ENCODE measurements around the gene FBXO17. TPM values are rescaled to one million over a fixed set of nuclear protein-coding genes. Genes with fewer than 3 reads are reported as not detected.

The FBXO17 gene
- total RNA-seq, 4 donors from 2014 or later = 31.9 to 59.6 (median 54.0) TPM

DNA sequence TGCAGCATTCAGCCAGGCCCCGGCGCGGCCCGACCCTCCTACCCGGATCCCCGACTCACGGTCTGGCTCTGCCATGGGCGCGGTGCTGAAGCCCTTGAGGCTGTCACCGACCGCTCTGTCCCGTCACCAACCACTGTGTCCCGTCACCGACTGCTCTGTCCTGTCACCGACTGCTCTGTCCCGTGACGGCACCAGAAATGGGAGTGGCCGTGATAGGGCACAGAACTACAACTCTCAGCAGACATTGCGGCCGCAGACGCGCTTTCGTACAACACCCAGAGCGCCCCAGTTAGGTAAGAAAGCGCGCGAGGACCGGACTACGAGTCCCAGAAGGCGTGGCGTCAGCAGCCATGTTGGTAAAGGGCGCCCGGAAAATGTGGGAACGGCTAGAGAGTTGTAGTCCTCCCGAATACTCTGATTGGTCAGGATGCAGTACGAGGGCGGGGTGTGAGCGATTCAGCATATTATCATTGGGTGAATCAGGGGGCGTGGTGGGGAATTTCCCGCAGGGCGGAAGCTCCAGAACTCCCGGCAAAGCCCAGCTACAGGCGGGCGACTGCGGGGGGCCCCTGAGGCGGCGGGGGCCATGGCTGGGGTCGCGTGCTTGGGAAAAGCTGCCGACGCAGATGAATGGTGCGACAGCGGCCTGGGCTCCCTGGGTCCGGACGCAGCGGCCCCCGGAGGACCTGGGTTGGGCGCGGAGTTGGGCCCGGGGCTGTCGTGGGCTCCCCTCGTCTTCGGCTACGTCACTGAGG is 75.9 kb downstream of the FBXO17 start, which contains the start of the genes NFKBIB and SIRT2:
Gene NFKBIB (plus strand): TSS at position 523 of the 755 bp plus-strand sequence. CDS start 64 bp downstream, at position 587.
Gene SIRT2 (minus strand): TSS at position 172 of the 755 bp plus-strand sequence. CDS start 97 bp downstream, at position 75.
- Histone ChIP-seq H3K4me3 (peak within 1 kb of the TSS; percentile 76 to 91 (median 78)), H3K9me3 (peaks cover 0 to 2% (median 0%) of the 10 kb centered on the region in 4 donors), H3K27ac (peak within 1 kb of the TSS; percentile 88 to 96 (median 90)), H3K27me3 (no peaks in the 10 kb centered on the region), H3K36me3 (peaks cover 0 to under 1% (median 0%) of the 10 kb centered on the region in 3 donors), H3K4me1 (peaks cover 0 to 49% (median 14%) of the 10 kb centered on the region in 4 donors)
- DNase-seq (ENCODE audit: low spot score in 2 of 2) = peak; percentile 99
- WGBS, 2 donors = 0 to 1% methylated on average over 32 to 54 of the region's 64 CpGs
- TF ChIP-seq, protein P1, sequence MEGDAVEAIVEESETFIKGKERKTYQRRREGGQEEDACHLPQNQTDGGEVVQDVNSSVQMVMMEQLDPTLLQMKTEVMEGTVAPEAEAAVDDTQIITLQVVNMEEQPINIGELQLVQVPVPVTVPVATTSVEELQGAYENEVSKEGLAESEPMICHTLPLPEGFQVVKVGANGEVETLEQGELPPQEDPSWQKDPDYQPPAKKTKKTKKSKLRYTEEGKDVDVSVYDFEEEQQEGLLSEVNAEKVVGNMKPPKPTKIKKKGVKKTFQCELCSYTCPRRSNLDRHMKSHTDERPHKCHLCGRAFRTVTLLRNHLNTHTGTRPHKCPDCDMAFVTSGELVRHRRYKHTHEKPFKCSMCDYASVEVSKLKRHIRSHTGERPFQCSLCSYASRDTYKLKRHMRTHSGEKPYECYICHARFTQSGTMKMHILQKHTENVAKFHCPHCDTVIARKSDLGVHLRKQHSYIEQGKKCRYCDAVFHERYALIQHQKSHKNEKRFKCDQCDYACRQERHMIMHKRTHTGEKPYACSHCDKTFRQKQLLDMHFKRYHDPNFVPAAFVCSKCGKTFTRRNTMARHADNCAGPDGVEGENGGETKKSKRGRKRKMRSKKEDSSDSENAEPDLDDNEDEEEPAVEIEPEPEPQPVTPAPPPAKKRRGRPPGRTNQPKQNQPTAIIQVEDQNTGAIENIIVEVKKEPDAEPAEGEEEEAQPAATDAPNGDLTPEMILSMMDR (IDR thresholded peaks at IDR 0.05) = peak in 2 of 5 experiments; percentile 25 to 36
- TF ChIP-seq POLR2A (IDR thresholded peaks at IDR 0.05) = peak; percentile 67 to 89
- peak; percentile 93 to 94 for TF ChIP-seq EP300 (IDR thresholded peaks at IDR 0.05)

DNA sequence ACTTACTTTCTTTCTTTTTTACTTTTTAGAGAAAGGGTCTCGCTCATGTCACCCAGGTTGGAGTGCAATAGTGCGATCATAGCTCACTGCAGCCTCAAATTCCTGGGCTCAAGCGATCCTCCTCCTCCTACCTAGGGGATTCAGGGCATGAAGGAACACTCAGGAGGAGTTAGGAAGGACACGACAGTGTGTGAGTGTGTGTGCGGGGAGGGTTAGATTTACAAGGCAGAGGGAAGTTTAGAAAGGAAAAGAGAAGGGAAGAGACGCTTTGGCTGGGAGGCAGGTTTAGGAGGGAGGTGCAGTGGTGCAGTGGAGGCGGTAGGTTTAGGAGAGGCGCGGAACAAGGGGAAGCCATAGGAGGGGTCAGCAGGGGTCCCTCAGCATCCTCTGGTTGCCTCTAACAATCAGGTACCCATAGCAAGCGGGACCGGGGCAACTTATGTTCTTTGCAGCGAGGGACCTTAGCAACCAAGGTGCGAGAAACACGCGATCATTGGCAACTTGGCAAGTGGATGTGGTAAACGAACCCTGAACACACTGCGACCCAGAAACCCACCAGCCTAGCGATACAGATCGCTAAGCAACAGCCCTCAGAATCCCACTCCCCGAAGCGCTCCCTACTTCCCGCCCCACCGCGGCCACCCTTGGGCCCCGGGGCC is 76.6 kb downstream of the FBXO17 start:
- Histone ChIP-seq H3K27me3 (no peaks in the 10 kb centered on the region), H3K9me3 (peaks cover 0 to 2% (median 0%) of the 10 kb centered on the region in 4 donors), H3K4me3 (peak overlapping the region; percentile 67 to 91 (median 76)), H3K4me1 (peaks cover 0 to 49% (median 14%) of the 10 kb centered on the region in 4 donors), H3K27ac (peak overlapping the region; percentile 83 to 96 (median 89)), H3K36me3 (peaks cover 0 to 2% (median 0%) of the 10 kb centered on the region in 3 donors)
- TF ChIP-seq POLR2A (IDR thresholded peaks at IDR 0.05) (no peak), EP300 (IDR thresholded peaks at IDR 0.05) (no peak)
- TF ChIP-seq, protein P1 (IDR thresholded peaks at IDR 0.05) = no peak
- WGBS, 2 donors = 6% methylated on average over 23 to 24 of the region's 25 CpGs
- DNase-seq (ENCODE audit: low spot score in 2 of 2) = peak in 1 of 2 donors; percentile 18

DNA sequence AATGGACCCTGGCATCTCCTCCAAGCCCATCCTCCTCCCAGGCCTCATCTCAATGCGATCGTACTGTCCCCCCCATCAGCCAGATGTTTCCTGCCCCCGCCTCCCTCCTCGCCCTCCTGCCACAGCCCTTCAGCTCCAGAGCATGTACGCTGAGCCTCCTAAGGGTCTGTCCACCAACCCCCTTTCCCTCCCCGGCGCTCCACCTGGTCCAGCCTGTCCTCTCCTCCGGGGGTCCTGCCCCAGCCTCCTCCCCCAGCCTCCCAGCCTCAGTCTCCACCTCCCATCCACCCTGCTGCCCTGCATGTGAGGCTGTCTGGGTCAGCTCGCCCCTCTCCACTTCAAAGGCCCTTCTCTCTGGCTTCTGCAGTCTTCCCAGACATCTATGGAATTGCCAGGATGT is 80.6 kb downstream of the FBXO17 start:
- no peaks in the 10 kb centered on the region for H3K27me3 ChIP-seq
- H3K4me1 ChIP-seq = peaks cover 0 to 42% (median 12%) of the 10 kb centered on the region in 4 donors
- no peak overlapping the region for H3K4me3 ChIP-seq
- TF ChIP-seq EP300 (IDR thresholded peaks at IDR 0.05) = no peak
- TF ChIP-seq POLR2A (IDR thresholded peaks at IDR 0.05) = no peak
- TF ChIP-seq, protein P1 (IDR thresholded peaks at IDR 0.05) = no peak
- 74 to 80% methylated on average over 9 of the region's 9 CpGs for WGBS, 2 donors
- peak overlapping the region in 1 of 4 donors; percentile 34 for H3K27ac ChIP-seq
- no peak for DNase-seq (ENCODE audit: low spot score in 2 of 2)
- peaks cover 0 to 42% (median 2%) of the 10 kb centered on the region in 3 donors for H3K36me3 ChIP-seq
- no peaks in the 10 kb centered on the region for H3K9me3 ChIP-seq

DNA sequence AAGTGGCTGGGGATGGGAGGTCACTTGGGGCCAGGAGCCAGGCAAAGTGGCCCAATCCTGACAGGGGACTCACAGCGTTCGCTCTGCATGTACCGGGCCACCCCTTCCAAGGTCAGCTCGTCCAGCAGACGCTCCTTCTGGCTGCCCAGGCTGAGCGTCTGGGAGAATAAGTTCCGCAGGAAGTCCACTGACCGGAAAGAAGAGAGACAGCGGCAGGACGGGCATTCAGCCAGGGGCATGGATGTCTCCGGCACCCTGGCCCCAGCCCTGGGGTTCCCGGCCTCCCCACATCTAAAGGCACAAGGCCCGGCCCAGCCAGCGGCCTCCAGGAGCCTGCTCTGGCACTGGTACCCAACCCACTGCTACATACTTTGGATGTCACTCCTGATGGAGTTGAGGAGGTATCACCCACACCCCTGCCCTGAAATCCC is 82.2 kb downstream of the FBXO17 start:
- H3K36me3 ChIP-seq = peaks cover 0 to 58% (median 5%) of the 10 kb centered on the region in 3 donors
- TF ChIP-seq EP300 (IDR thresholded peaks at IDR 0.05) (no peak), POLR2A (IDR thresholded peaks at IDR 0.05) (no peak)
- TF ChIP-seq, protein P1 (IDR thresholded peaks at IDR 0.05) = no peak

More for the DNA sequence above, 82.2 kb downstream of the FBXO17 start:
- DNase-seq (ENCODE audit: low spot score in 2 of 2) = no peak
- H3K4me3 ChIP-seq = no peak overlapping the region
- WGBS, 2 donors = 80 to 82% methylated on average over 9 to 14 of the region's 14 CpGs
- no peaks in the 10 kb centered on the region for H3K9me3 ChIP-seq
- peaks cover 0 to 37% (median 9%) of the 10 kb centered on the region in 4 donors for H3K4me1 ChIP-seq
- peak overlapping the region in 2 of 4 donors; percentile 8 to 11 for H3K27ac ChIP-seq
- no peaks in the 10 kb centered on the region for H3K27me3 ChIP-seq
